HG03460 (cell line): ENCODE data around the gene COL15A1.

Source experiments
- ATAC-seq: cut with Tn5 transposase; IDR thresholded peaks from one replicate; pipeline ENCODE4 v1.9.1; 2021; ENCODE audit not compliant: unreplicated experiment

Gene COL15A1

DNA sequence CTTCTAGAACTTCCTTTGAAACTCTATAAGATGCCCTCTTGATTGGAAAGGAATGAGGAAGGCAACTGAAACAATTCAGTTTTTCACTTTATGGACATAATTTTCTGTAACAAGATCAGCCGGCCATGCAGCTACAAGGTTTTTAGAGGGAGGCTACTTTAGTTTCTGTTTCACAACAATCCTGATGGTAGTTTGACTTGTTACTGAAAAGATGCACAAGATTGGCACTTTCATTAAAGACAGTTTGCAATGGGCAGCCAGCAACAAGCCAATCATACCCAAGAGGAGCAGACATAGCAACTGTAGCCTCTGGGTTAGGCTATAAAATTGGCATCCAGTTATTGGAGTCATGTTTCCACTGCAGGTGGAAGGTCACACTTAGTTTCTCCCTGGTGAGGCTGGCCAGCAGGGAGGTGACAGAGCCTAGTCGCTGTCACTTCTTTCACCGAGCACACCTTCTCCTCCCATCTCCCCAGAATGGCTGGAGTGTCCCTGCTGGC lies 87.0 kb downstream of the COL15A1 start:
- no peak for ATAC-seq

DNA sequence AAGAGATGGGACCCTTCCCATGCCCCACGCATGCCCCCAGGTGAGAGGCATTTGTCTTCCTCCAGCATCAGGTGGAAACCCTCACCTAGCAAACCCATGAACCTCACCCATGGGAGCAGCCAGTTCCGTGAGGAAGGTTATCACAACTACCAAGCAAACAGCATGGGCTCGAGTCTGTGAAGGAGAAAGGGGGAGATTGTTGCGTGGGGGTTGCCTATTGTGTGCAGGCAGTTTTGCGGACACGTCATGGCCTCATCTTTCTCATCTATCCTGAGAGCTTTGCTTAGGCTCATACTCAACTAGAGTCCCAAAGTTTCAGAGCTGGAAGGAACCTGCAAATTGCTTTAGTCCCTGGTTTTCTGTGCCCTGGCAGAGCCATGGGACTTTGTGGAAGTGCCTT lies 87.6 kb downstream of the COL15A1 start:
- ATAC-seq = no peak

DNA sequence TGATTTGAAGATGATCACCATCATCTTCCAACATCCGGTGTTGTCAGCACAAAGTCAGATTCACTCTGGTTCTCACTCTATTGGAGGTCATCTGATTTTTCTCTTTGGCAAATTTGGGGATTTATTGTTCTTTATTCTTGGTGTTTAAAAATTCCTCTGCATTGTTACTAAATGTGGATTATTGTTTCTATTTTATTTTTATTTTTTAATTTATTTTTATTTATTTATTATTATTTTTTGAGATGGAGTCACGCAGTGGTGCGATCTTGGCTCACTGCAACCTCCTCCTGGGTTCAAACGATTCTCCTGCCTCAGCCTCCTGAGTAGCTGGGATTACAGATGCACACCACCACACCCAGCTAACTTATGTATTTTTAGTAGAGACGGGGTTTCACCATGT lies 88.3 kb downstream of the COL15A1 start:
- ATAC-seq = no peak

- no peak for ATAC-seq
These were observed 90.4 kb downstream of the COL15A1 start for GRCh38 chr9:99034149-99034548.

DNA sequence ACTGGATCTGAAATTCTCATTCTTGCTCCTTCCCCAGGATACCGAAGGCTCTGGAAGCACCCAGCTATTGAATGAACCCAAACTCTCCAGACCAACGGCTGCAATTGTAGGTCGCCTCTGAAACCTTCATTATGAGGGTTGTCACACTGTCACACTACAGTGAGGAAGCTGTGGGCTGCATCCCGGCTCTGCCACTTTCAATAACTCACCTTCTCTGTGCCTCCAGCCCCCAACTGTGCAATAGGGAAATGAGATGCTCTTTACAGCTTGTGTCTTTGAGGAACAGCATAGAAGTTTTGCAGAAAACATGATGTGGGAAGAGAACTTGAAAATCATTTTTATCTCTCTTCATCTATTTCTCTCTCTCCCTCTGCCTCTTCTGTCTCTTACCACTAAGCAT lies 91.6 kb downstream of the COL15A1 start:
- no peak for ATAC-seq

- no peak for ATAC-seq
These were observed 94.2 kb downstream of the COL15A1 start for GRCh38 chr9:99037769-99038483.

- ATAC-seq = no peak
These were observed 94.7 kb downstream of the COL15A1 start for GRCh38 chr9:99038484-99038820.

- ATAC-seq = no peak
These were observed 95.9 kb downstream of the COL15A1 start for GRCh38 chr9:99039505-99040182.

DNA sequence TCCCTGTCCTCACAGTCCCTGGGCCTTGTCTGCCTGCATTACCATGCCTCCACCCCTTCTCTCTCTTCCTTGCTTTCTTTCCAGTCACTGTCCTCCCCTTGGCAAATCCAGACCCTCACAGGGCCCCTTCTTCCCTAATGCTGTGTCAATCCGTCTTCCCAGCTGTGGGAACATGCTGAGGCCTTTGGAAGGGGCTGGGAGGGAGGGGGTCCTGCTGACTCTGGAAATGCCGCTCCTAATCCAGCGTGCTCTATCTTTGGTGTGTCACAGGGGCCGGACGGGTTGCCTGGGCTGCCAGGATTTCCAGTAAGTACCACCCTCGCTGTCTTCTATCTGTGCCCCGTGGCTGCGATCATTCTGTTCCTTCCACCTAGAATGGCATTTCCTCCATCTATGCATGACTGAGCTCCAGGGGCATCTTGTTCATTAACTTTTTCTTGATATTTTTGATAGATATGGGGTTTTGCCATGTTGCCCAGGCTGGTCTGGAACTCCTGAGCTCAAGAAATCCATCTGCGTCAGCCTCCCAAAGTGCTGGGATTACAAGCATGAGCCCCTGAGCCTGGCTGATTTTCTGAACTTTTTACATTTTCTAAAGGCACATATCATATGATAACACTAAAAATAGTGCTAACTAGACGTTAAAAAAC lies 96.7 kb downstream of the COL15A1 start:
- ATAC-seq = no peak

DNA sequence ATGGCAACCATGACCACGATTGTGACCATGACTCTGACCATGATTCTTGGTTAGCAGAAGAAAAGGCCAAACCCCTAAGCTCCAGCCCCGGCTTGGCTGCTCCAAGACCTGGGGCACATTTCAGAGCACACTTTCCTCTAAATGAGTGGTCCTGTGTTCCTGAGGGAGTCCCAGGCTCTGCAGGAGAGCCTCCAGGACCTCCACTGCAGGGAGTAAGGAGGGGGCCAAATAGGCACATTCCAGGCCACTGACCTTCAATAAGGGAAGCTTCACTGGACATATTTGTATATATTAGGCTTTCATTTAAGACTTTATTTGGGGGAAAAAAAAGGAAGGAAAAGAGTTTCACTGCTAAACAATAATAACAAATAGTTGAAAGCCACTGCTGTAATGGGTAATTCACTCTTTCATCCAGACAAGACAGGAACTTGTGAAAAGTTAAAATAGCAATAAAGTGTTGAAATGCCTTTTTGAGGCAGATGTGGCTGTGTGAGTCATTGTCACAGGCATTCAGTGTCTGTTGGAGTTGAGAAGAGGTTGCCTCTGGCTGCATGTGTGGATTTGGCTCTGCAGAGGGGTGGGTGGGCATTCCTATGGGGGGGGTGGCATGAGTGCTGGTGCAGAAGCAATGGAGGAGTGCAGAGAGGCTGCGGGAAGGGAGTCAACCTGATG lies 97.3 kb downstream of the COL15A1 start:
- no peak for ATAC-seq

DNA sequence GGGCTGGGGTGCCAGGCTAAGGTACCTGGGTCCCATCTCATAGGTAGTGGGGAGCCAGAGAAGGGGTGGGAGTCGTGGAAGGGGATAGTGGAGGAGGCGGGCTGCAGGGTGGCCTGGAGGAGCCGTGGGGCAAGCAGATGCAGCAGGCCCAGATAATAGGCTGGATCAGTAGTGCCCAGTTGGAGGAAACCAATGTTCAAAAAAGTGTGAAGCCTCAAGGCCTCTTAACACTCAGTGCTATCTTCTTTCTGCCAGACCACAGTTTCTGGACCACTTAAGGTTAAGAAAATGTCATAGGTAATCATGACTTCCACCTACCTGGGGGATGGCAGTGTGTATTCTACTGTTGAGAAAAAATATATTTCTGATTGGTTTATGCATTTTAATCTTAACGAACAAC lies 97.9 kb downstream of the COL15A1 start:
- no peak for ATAC-seq

DNA sequence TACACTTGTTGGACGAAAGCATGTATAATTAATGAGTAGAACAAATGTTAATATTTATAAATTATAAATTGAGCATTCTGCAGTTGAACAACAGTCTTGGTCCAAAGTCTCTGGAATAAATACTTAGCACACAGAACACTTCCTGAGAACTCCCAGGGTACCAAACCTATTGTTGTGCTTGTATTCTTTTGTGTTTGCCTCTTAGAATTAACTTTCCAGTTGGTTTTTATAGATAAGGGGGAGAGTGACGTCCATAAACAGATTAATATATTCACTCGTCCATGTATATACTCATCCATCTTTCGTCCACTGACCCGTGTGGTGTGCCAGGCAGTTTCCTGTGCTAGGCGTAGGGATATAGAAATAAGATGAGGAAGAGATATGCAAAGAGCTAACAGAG lies 98.9 kb downstream of the COL15A1 start:
- ATAC-seq = no peak

- no peak for ATAC-seq
These were observed 101.1 kb downstream of the COL15A1 start for GRCh38 chr9:99044827-99045226.

DNA sequence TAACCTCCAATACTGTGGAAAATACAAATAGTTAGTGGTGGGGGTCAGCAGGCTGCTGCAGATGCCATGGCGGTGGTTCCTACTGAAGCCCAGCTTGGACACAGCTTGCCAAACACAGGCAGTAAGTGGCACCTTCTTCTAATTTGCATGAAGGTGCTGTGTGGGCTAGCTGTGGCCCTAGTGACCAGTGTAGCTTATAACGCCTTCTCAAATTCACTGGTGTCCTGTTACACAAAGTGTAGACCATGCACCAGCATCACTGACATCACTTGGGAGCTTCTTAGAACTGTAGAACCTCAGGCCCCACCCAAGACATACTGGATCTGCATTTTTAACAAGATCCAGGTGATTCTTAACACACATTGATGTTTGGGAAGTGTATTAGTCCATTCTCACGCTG lies 102.4 kb downstream of the COL15A1 start:
- no peak for ATAC-seq

DNA sequence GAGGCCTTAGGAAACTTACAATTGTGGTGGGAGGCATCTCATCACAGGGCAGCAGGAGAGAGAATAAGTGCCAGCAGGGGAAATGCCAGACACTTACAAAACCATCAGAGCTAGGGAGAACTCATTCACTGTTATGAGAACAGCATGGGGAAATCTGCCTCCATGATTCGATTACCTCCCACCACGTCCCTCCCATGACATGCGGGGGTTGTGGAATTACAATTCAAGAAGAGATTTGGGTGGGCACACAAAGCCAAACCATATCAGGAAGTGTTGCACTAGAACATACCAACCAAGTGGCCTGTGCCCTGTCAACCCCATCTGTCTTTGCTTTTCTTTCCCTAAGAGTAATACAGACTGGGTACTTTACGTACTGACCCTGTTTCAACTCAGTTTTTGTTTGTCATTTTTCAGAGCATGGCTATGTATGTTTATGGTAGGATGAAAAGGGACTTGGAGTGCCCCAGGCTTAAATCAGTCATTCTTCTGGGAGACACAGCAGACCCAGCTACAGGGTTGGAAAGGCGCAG lies 102.9 kb downstream of the COL15A1 start:
- ATAC-seq = no peak

DNA sequence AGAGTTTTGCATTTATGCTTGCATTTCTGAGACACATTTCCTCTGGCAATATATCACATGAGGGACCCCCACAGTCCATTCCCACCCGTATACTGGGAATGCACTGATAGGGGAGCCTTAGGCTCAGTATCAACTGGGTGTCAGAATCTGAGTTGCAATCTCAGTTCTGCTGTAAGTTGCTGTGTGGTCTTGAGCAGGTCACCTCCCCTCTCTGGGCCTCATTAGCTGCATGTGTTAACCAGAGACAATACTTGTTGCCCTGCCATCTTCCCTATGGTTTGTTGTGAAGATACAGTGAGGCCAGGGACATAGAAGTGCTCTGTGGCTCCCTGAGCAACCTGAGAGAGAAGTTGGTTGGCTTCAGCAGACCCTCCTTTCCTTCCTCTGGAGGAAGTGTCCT lies 105.5 kb downstream of the COL15A1 start:
- ATAC-seq = no peak

- no peak for ATAC-seq
These were observed 105.9 kb downstream of the COL15A1 start for GRCh38 chr9:99049641-99050040.

DNA sequence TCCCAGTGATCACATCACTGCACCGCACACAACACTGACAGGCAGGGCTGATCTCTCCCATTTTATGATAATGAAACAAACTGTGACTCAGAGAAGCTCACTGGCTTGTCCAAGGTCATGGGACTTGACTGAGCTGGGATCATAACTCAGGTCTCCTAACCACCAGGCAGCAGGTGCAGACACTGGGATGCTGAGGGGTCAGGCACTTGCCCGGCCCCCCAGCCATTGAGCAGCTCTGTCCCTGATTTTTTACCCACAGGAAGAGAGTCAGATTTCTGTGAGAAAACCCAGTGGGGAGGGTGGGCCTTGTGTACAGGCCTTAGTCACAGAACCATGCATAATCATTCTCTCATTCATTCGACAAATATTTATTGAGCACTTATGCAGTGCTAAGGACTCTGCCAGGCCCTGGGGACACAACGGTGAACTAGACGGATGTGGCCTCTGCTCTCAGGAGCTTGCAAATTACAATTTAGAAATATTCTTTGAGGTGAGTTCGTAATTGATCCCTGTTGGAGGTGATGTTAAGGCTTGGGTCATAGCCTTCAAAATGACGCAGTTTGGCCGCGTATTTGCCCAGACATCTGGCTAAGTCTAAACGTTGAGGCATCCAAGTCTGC lies 106.7 kb downstream of the COL15A1 start:
- no peak for ATAC-seq

GRCh38 chr9:99050924-99051323 lies 107.2 kb downstream of the COL15A1 start:
- ATAC-seq = no peak

DNA sequence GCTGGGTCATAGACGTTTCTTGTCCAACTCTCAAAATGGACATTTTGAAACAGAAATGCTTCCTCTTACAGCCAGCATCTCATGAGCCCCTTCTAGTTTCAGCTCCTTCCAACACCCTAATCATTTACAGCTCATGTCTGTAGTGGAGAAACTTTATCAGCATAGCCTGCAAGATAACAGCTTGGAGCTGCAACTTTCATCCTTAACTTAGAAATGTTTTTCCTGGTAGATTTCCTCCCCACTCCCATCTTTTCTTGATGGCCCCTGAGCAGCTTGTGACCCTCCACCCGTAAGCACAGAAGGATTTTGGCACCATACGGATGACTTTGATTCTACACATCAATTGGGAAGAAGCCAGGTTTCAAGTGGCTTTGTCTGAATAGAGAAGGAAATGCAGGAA lies 107.7 kb downstream of the COL15A1 start:
- ATAC-seq = no peak

DNA sequence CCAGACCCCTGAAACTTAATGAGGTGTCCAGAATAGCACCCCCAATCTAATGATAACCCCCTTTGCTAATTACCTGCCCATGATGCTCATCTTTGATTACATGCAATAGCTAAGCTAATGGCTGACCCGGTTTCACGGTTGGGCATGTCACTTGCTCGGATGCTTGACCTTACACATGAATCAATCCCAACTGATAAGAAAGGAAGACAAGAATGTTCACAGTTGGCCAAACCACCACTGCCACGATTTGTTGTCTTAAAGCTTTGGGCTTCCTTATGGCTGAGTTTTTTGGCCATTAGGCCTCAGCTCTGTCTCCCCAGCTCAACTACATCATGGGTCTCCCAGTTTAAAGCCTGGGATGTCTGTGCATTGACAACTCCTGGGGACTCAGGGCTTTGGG lies 108.1 kb downstream of the COL15A1 start:
- no peak for ATAC-seq
